ENCODE results near the gene TUBA8.
"Not testable (repeated sequence)": the region's sequence is repeated elsewhere in the genome, so short reads cannot be mapped to it uniquely, and the experiment has no call there.

TUBA8 gene

DNA sequence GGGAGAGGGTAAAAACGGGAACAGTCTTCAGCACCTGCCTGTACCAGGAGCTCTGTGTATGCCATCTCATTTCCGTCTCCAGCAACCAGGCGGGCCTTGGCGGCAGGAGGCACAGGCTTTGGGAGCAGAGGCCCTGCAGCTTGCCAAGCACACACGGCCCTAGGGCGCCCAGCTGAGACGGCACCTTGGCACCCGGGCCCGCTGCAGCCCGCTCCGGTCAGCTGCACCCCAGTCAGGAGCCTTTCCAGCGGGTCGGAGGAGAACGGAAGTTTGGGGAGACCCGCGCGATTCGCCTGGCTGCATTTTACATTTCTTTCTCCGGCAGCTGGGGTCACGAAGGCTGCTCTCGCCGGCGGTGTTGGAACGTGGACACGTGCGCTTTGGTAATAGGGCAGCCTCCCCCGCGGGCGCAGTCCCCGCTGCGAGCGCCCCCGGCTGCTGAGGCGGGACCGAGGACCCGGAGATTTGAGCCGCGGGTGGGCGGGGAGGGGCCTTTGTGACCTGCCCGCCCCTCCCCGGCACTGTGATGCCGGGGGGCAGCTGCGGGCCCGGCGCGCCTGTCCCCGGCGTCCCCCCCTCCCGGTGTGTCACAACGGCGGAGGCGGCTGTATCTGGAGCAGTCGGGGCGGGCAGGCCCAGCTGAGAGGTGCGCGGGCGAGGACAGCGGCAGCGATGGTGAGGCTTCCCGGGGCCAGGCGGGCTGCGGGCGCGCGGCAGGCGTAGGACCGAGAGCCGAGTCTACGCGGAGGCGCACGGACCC is at the start of gene TUBA8:
Gene TUBA8 (plus strand): TSS at position 616 of the 760 bp plus-strand sequence. CDS start 57 bp downstream, at position 673.
- Histone ChIP-seq H3K9ac (ENCODE audit: low read length) (peak within 1 kb of the TSS; percentile 71), H3K27me3 (replicated peaks; ENCODE audit: control insufficient read depth, insufficient read depth, low read length) (no peaks in the 10 kb centered on the region), H3K4me3 (ENCODE audit: low read length) (peak within 1 kb of the TSS; percentile 79), H3K9me3 (ENCODE audit: control insufficient read depth, low read length) (no peaks in the 10 kb centered on the region), H3K4me1 (ENCODE audit: control insufficient read depth, insufficient read depth, low read length) (peaks cover 18% of the 10 kb centered on the region), H3K36me3 (ENCODE audit: control insufficient read depth, insufficient read depth, low read length, severe bottlenecking) (no peaks in the 10 kb centered on the region)
- peak; percentile 60 for DNase-seq (ENCODE audit: low read depth)

DNA sequence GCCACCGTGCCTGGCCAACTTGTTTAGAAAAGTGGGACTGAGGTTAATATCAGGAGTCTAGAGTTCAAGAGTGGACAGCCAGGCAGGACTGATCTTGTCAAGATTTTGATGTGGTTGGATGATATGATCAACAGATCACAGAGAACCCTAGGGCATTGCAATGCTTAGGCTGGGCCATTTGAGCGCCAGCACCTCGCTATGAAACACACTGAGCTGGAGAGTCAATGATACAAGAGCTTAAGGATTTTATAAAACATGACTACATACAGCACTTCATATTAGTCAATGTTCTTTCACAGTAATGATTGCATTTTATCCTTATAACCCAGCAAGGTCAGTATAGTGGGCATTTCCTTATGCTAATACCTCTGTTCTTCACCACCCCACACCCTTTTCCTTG is 48.2 kb upstream of the TUBA8 start:
- DNase-seq (ENCODE audit: low read depth) = no peak

DNA sequence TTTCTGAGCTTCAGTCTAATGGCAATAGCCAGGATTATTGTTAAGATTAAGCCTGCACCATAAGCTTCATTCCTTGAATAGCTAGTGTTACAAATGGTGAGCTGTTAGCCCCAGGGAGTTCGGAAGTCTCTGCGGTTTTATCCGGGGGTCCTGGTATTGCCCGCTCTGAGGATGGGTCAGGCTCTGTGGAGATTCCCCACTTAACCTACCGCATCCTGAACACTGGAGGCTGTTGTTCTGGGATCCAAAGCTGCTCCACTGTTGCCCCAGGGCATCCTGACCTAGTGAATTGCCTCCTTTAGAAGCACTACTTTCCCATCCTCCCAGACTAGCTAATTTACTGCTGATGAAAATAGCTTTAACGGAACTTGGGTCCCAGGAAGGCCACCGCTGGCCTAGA is 47.3 kb upstream of the TUBA8 start:
- DNase-seq (ENCODE audit: low read depth) = peak; percentile 57
- H3K27me3 ChIP-seq (replicated peaks; ENCODE audit: control insufficient read depth, insufficient read depth, low read length) = no peaks in the 10 kb centered on the region
- H3K9ac ChIP-seq (ENCODE audit: low read length) = no peak overlapping the region
- peaks cover 22% of the 10 kb centered on the region for H3K4me1 ChIP-seq (ENCODE audit: control insufficient read depth, insufficient read depth, low read length)
- no peaks in the 10 kb centered on the region for H3K36me3 ChIP-seq (ENCODE audit: control insufficient read depth, insufficient read depth, low read length, severe bottlenecking)
- H3K4me3 ChIP-seq (ENCODE audit: low read length) = no peak overlapping the region
- no peaks in the 10 kb centered on the region for H3K9me3 ChIP-seq (ENCODE audit: control insufficient read depth, low read length)

More for the DNA sequence above, 48.2 kb upstream of the TUBA8 start:
- no peak overlapping the region for H3K9ac ChIP-seq (ENCODE audit: low read length)
- H3K4me3 ChIP-seq (ENCODE audit: low read length) = no peak overlapping the region
- no peaks in the 10 kb centered on the region for H3K9me3 ChIP-seq (ENCODE audit: control insufficient read depth, low read length)
- peaks cover 21% of the 10 kb centered on the region for H3K4me1 ChIP-seq (ENCODE audit: control insufficient read depth, insufficient read depth, low read length)
- H3K27me3 ChIP-seq (replicated peaks; ENCODE audit: control insufficient read depth, insufficient read depth, low read length) = no peaks in the 10 kb centered on the region
- no peaks in the 10 kb centered on the region for H3K36me3 ChIP-seq (ENCODE audit: control insufficient read depth, insufficient read depth, low read length, severe bottlenecking)

DNA sequence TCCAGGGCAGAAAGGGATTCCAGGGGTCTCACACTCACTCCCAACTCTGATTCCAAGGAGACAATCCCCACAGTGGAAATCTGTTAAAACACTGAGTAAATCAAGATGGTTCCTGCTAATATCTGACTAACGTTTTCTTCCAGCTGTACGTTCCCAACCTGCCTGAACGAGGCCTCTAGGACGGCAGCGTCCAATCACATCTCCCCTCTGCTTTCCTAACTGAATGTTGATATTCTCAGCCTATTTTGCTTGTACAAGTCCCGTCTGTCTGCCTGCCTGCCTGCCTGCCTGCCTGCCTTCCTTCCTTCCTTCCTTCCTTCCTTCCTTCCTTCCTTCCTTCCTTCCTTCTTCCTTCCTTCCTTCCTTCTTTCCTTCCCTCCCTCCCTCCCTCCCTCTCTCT is 46.9 kb upstream of the TUBA8 start:
- not testable (repeated sequence) for DNase-seq (ENCODE audit: low read depth); H3K36me3 ChIP-seq (ENCODE audit: control insufficient read depth, insufficient read depth, low read length, severe bottlenecking); H3K9me3 ChIP-seq (ENCODE audit: control insufficient read depth, low read length); H3K4me3 ChIP-seq (ENCODE audit: low read length); H3K9ac ChIP-seq (ENCODE audit: low read length); H3K27me3 ChIP-seq (replicated peaks; ENCODE audit: control insufficient read depth, insufficient read depth, low read length)
- peaks cover 26% of the 10 kb centered on the region for H3K4me1 ChIP-seq (ENCODE audit: control insufficient read depth, insufficient read depth, low read length)

DNA sequence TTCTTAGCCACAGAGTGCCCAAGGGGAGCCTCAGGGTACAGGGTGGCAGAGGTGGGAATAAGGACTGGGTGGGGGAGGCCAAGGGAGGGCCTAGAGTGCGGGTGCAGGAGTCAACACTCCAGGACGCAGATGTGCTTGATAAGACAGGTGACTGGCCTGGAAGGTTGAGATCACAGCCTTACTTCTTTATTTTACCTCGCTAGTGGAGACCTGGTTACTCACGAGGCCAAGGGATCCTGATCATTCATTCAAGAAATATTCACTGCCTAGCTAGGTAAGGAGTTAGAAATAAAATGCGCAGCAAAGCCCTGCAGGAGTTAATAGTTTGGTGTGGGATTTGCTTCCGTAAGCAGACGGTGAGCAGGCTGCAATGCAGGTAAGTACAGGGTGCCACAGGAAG is 46.0 kb upstream of the TUBA8 start:
- peaks cover 34% of the 10 kb centered on the region for H3K4me1 ChIP-seq (ENCODE audit: control insufficient read depth, insufficient read depth, low read length)
- H3K36me3 ChIP-seq (ENCODE audit: control insufficient read depth, insufficient read depth, low read length, severe bottlenecking) = no peaks in the 10 kb centered on the region
- no peak overlapping the region for H3K4me3 ChIP-seq (ENCODE audit: low read length)
- no peaks in the 10 kb centered on the region for H3K27me3 ChIP-seq (replicated peaks; ENCODE audit: control insufficient read depth, insufficient read depth, low read length)
- no peak for DNase-seq (ENCODE audit: low read depth)
- H3K9ac ChIP-seq (ENCODE audit: low read length) = no peak overlapping the region
- H3K9me3 ChIP-seq (ENCODE audit: control insufficient read depth, low read length) = no peaks in the 10 kb centered on the region

DNA sequence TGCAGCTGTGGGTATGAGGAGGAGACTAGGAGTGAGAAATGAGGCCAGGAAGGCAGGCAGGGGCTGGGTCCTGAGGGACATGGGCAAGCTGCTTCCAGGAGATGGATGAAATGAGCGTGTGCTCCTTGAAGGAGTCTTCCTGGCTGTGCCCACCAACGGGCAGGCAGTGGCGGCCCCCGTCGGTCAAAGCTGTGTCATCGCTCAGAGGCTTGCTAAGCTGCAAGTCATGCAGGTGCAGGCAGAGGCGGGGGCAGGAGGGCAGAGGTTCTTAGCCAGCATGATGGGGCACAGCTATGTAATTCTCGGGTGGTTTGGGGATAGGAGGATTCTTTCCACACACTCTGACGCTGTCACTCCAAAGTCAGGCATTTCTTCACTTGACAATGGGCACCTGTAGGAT is 45.4 kb upstream of the TUBA8 start:
- no peaks in the 10 kb centered on the region for H3K36me3 ChIP-seq (ENCODE audit: control insufficient read depth, insufficient read depth, low read length, severe bottlenecking)
- no peaks in the 10 kb centered on the region for H3K27me3 ChIP-seq (replicated peaks; ENCODE audit: control insufficient read depth, insufficient read depth, low read length)
- no peak overlapping the region for H3K9ac ChIP-seq (ENCODE audit: low read length)
- peaks cover 34% of the 10 kb centered on the region for H3K4me1 ChIP-seq (ENCODE audit: control insufficient read depth, insufficient read depth, low read length)
- H3K4me3 ChIP-seq (ENCODE audit: low read length) = no peak overlapping the region
- no peaks in the 10 kb centered on the region for H3K9me3 ChIP-seq (ENCODE audit: control insufficient read depth, low read length)
- no peak for DNase-seq (ENCODE audit: low read depth)

DNA sequence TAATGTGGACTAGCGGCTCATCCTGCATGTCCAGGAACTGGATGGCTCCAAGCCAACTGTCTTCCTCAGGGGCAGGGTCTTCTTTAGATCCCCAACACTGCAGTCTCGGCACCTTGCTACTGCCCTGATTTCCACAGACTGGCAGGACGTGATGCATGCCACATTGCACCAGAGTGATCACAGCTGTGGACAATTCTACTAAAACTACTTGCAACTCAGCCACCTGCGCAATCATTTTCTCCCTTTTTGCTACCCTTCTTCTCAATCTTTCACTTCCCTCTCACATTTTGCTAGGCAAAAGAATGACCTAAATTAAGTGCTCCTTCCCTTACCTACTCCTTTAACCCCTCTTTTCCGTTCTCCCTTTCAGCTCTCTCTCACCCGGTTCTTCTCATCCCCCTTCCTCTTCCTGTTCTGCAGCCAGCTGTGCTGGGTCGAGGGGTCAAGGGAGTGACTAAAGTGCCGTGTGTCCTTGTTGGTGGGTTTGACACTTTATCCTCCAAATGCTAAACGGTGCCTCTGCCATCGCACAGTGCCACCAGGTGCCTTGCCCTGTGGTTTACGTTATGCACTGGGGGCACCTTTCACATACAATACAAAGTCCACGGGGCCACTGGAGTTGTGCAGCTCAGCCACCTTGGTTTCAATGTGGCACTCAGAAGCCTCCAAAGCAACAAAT is 44.3 kb upstream of the TUBA8 start:
- no peak for DNase-seq (ENCODE audit: low read depth)
- peaks cover 26% of the 10 kb centered on the region for H3K4me1 ChIP-seq (ENCODE audit: control insufficient read depth, insufficient read depth, low read length)
- no peaks in the 10 kb centered on the region for H3K27me3 ChIP-seq (replicated peaks; ENCODE audit: control insufficient read depth, insufficient read depth, low read length)
- H3K9ac ChIP-seq (ENCODE audit: low read length) = no peak overlapping the region
- H3K4me3 ChIP-seq (ENCODE audit: low read length) = no peak overlapping the region
- H3K36me3 ChIP-seq (ENCODE audit: control insufficient read depth, insufficient read depth, low read length, severe bottlenecking) = no peaks in the 10 kb centered on the region
- no peaks in the 10 kb centered on the region for H3K9me3 ChIP-seq (ENCODE audit: control insufficient read depth, low read length)

DNA sequence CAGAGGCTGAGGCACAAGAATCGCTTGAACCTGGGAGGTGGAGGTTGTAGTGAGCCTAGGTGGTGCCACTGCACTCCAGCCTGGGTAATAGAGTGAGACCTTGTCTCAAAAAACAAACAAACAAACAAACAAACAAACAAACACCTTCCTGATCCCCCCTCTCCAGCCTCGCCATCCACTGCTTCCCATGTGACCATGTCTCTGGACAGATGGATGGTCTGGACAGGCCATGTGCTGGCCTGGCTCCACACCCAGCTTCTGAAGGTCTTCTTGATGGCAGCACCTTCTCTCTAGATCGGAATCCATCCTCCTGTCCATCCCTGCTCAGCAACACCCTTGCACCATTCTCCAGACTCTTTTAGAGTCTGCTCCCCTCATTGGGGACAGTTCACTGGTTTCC is 43.5 kb upstream of the TUBA8 start:
- Histone ChIP-seq H3K9me3 (ENCODE audit: control insufficient read depth, low read length) (no peaks in the 10 kb centered on the region), H3K9ac (ENCODE audit: low read length) (no peak overlapping the region), H3K36me3 (ENCODE audit: control insufficient read depth, insufficient read depth, low read length, severe bottlenecking) (no peaks in the 10 kb centered on the region), H3K27me3 (replicated peaks; ENCODE audit: control insufficient read depth, insufficient read depth, low read length) (no peaks in the 10 kb centered on the region), H3K4me1 (ENCODE audit: control insufficient read depth, insufficient read depth, low read length) (peaks cover 22% of the 10 kb centered on the region), H3K4me3 (ENCODE audit: low read length) (no peak overlapping the region)
- DNase-seq (ENCODE audit: low read depth) = no peak

DNA sequence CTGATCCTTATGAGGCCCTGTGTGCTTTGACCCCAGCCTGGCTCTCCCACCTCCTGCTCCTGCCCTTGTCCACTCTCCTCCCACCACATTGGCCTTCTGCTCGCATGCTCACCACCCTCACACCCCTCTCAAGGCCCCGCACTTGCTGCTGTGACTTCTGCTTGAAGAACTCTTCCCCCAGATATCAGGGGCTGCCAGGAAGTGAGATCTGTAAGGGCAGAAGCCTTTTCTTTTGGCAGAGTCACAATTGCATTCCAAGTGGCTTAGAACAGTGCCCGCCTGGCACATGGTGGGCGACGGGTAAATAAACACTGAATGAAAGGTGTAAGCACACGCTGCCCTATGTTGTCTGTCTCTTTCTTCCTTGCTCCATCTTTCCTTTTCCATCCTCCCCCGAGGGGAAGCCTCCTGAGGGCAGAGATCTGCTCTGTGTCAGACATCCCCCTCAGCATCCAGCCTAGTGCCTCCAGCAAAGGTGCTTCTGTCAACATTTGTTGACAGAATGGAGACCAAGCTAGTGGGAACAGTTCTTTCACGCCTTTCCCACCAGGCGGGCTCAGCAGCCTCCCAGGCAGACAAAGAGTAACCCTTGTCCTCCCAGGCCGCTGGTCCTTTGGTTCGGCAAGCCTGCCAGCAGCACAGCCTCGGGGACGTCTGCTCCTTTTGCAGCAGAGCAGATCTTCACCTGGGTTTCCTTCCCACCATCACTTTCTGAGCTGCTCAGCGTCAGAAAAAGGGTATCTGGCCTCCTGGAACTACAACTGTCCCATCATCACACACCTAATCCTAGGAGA is 42.9 kb upstream of the TUBA8 start:
- Histone ChIP-seq H3K9me3 (ENCODE audit: control insufficient read depth, low read length) (no peaks in the 10 kb centered on the region), H3K4me1 (ENCODE audit: control insufficient read depth, insufficient read depth, low read length) (peaks cover 22% of the 10 kb centered on the region), H3K36me3 (ENCODE audit: control insufficient read depth, insufficient read depth, low read length, severe bottlenecking) (no peaks in the 10 kb centered on the region), H3K4me3 (ENCODE audit: low read length) (no peak overlapping the region), H3K27me3 (replicated peaks; ENCODE audit: control insufficient read depth, insufficient read depth, low read length) (no peaks in the 10 kb centered on the region), H3K9ac (ENCODE audit: low read length) (peak overlapping the region; percentile 61)
- DNase-seq (ENCODE audit: low read depth) = no peak

DNA sequence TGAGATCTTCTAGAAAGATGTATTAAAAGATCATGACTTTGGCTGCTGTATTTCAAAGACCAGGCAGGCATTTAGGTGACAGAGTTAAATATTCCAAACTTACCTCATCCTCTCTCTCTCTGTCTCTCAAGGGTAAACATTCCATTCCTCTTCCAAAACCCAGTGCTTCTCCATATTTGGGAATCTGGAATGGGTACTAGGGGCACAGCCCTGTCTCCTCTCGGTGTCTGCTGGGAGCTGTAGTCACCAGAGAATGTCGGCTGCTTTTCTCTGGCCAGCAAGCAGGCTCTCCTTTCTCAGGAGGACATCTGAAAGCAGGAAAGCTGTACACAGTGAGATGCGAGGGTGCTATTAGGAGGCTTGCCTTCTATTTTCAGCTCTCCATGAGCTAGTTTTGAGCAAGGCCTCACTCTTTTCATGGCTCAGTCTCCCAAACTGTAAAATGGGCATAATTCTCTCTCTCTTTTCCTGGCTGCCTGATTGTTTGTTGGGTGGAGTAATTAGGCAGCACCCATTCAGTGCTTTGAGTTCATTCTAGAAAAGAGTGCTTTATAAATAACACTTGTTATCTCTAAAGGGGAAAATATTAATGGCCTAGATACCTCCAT is 42.1 kb upstream of the TUBA8 start:
- peak; percentile 43 for DNase-seq (ENCODE audit: low read depth)
- peak overlapping the region; percentile 61 for H3K9ac ChIP-seq (ENCODE audit: low read length)
- H3K4me1 ChIP-seq (ENCODE audit: control insufficient read depth, insufficient read depth, low read length) = peaks cover 22% of the 10 kb centered on the region
- no peaks in the 10 kb centered on the region for H3K27me3 ChIP-seq (replicated peaks; ENCODE audit: control insufficient read depth, insufficient read depth, low read length)
- H3K4me3 ChIP-seq (ENCODE audit: low read length) = no peak overlapping the region
- no peaks in the 10 kb centered on the region for H3K9me3 ChIP-seq (ENCODE audit: control insufficient read depth, low read length)
- H3K36me3 ChIP-seq (ENCODE audit: control insufficient read depth, insufficient read depth, low read length, severe bottlenecking) = no peaks in the 10 kb centered on the region

DNA sequence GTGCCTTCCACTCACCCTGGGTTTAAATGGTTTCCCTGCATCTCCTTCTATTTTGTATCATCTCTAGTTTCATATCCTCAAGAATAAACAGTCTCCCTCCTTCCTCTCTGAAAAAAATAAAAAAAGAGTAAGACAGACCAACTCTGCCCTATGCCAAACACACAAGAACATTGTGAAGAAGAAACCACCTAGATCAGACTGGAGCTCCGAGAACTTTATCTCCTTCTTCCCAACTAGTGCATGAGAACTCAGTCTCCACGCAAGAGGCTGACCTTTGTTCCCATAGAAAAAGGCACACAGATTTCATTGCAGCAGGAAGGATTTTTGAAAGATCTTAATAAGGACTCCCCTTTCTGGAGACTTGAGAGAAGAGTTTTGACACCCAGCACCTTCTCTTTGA is 41.6 kb upstream of the TUBA8 start:
- no peaks in the 10 kb centered on the region for H3K9me3 ChIP-seq (ENCODE audit: control insufficient read depth, low read length)
- H3K36me3 ChIP-seq (ENCODE audit: control insufficient read depth, insufficient read depth, low read length, severe bottlenecking) = no peaks in the 10 kb centered on the region
- H3K27me3 ChIP-seq (replicated peaks; ENCODE audit: control insufficient read depth, insufficient read depth, low read length) = no peaks in the 10 kb centered on the region
- H3K4me1 ChIP-seq (ENCODE audit: control insufficient read depth, insufficient read depth, low read length) = peaks cover 22% of the 10 kb centered on the region
- no peak for DNase-seq (ENCODE audit: low read depth)
- H3K4me3 ChIP-seq (ENCODE audit: low read length) = no peak overlapping the region
- H3K9ac ChIP-seq (ENCODE audit: low read length) = peak overlapping the region; percentile 56
